RWPE1 (cell line): ENCODE measurements around the gene USP7.

Experiments used
- CTCF ChIA-PET: fragments of 350-600 bp; sonication (Branson Sonifier 250); formaldehyde crosslinking; extraction: SDS; loops from one replicate; lab custom pipeline; 2021; lab: Yijun Ruan, JAX
- POLR2A ChIA-PET: fragments of 400-600 bp; formaldehyde crosslinking; extraction: SDS; loops from one replicate; lab custom pipeline; 2020; ENCODE audit warnings: antibody characterized with exemption; ENCODE audit not compliant: low non-redundant PET; lab: Yijun Ruan, JAX
- DNase-seq: peaks from one replicate; pipeline ENCODE4 v3.0.0; 2012; ENCODE audit warnings: low spot score
- H3K27ac ChIP-seq: fragments of 450-650 bp; 2 replicates; pipeline ENCODE4 v1.5.1; 2017
- CTCF ChIP-seq: fragments of 450-650 bp; conservative IDR thresholded peaks from 2 replicates; pipeline ENCODE4 v1.5.1; 2017; ENCODE audit warnings: low read depth, mild to moderate bottlenecking

The USP7 gene

GRCh38 chr16:8854298-8854948 is 109.3 kb downstream of the USP7 start:
- POLR2A ChIA-PET, result interaction anchor here (1.2 kb wide), 1 partner anchor 9 kb away, joined by 3 read pairs; no protein-coding TSS in a partner anchor
- DNase-seq, result no peak
- peak overlapping the region; percentile 96 for H3K27ac ChIP-seq
- no peak for TF ChIP-seq CTCF
- CTCF ChIA-PET, result interaction anchor here (0.6 to 1.7 kb wide), 4 partner anchors 14 to 1737 kb away, joined by 3 to 7 read pairs (median 3); no protein-coding TSS in a partner anchor

- peak overlapping the region; percentile 96 for H3K27ac ChIP-seq
- no peak for DNase-seq
- no peak for TF ChIP-seq CTCF
- POLR2A ChIA-PET, result no interaction called here
- CTCF ChIA-PET, result interaction anchor here (0.7 to 1.7 kb wide), 2 partner anchors 8 to 27 kb away, joined by 3 to 7 read pairs; no protein-coding TSS in a partner anchor
Measured at GRCh38 chr16:8853611-8854010, 110.1 kb downstream of the USP7 start.

DNA sequence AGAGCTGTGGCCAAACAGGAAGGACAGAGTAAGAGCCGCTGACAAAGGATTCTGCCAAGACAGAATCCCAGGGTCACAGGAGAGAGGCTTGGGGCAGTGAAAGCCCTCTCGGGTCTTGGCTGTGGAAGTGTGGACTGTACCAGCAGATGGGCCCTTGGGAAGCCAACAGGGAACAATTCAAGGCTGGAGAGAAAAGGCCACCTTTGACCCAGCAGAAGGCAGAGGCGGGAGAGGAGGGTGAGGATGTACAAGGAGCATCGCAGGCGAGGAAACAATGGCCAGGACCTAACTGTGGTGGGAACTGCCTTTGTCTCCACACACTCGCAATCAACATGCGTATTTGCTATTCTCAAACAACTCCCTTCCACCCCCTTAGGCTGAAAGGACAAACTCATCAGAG is 110.6 kb downstream of the USP7 start:
- peak overlapping the region; percentile 96 for H3K27ac ChIP-seq
- ChIA-PET CTCF (interaction anchor here (0.7 to 0.8 kb wide), 2 partner anchors 9 to 27 kb away, joined by 3 read pairs; no protein-coding TSS in a partner anchor), POLR2A (no interaction called here)
- no peak for DNase-seq
- TF ChIP-seq CTCF, result no peak

DNA sequence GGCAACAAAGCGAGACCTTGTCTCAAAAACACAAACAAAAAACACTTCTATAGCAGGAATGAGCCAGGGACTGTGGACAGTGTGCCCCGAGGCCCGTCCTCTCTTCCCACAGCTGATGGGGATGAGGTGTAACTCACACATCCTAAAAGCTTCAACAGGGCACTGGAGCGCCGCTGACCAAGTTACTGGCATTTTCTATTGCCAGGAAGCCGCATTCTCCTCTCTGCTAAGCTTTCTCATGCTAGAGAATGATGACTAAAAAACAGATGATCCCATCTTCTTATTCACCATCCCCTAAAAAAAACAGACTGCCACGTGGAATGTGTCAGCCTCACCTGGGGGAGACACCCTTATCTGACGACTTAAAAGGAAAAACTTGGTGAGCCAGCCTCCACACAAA is 111.2 kb downstream of the USP7 start:
- no peak for TF ChIP-seq CTCF
- peak overlapping the region; percentile 96 for H3K27ac ChIP-seq
- DNase-seq, result no peak
- CTCF ChIA-PET, result interaction anchor here (0.8 kb wide), 1 partner anchor 28 kb away, joined by 3 read pairs; no protein-coding TSS in a partner anchor
- POLR2A ChIA-PET, result no interaction called here

DNA sequence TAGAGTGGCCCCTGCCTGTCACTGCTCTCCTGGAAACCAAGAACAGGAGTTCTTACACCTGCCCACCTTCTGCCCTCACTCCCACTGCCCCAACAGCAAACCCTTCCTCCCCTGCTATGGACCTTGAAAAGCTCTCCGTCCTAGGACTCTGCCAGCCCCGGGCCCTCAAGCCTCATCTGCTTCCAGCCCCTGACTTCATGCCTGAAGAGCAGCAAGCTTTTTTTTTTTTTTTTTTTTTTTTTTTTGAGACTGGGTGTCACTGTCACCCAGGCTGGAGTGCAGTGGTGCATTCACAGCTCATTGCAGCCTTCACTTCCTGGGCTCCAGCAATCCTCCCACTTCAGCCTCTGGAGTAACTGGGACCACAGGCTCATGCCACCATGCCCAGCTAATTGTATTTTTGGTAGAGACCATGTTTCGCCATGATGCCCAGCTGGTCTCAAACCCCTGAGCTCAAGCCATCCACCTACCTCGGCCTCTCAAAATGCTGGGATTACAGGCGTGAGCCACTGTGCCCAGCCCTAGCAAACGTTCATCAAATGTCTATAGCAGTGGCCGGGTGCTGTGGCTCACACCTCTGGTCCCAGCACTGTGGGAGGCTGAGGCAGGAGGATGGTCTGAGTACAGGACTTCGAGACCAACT is 111.8 kb downstream of the USP7 start:
- ChIA-PET CTCF (interaction anchor here (0.8 kb wide), 1 partner anchor 28 kb away, joined by 3 read pairs; no protein-coding TSS in a partner anchor), POLR2A (interaction anchor here (0.6 kb wide), 1 partner anchor 41 kb away, joined by 4 read pairs; no protein-coding TSS in a partner anchor)
- DNase-seq, result no peak
- no peak for TF ChIP-seq CTCF
- H3K27ac ChIP-seq, result peak overlapping the region; percentile 96

GRCh38 chr16:8850279-8850885 is 113.3 kb downstream of the USP7 start:
- peak overlapping the region; percentile 96 for H3K27ac ChIP-seq
- POLR2A ChIA-PET, result interaction anchor here (0.6 kb wide), 1 partner anchor 198 kb away, joined by 5 read pairs; no protein-coding TSS in a partner anchor
- TF ChIP-seq CTCF, result no peak
- peak; percentile 77 for DNase-seq
- CTCF ChIA-PET, result interaction anchor here (0.5 to 1.5 kb wide), 3 partner anchors 30 to 922 kb away, joined by 3 to 6 read pairs (median 3); no protein-coding TSS in a partner anchor
